HG03159 (cell line): Measurements from ENCODE around the gene AKR1A1.
"Not testable (repeated sequence)": the region's sequence is repeated elsewhere in the genome, so short reads cannot be mapped to it uniquely, and the experiment has no call there.

Source experiments
- ATAC-seq: cut with Tn5 transposase; IDR thresholded peaks from one replicate; pipeline ENCODE4 v1.9.1; 2021; ENCODE audit warnings: mild to moderate bottlenecking, moderate library complexity; ENCODE audit not compliant: unreplicated experiment

Gene AKR1A1

DNA sequence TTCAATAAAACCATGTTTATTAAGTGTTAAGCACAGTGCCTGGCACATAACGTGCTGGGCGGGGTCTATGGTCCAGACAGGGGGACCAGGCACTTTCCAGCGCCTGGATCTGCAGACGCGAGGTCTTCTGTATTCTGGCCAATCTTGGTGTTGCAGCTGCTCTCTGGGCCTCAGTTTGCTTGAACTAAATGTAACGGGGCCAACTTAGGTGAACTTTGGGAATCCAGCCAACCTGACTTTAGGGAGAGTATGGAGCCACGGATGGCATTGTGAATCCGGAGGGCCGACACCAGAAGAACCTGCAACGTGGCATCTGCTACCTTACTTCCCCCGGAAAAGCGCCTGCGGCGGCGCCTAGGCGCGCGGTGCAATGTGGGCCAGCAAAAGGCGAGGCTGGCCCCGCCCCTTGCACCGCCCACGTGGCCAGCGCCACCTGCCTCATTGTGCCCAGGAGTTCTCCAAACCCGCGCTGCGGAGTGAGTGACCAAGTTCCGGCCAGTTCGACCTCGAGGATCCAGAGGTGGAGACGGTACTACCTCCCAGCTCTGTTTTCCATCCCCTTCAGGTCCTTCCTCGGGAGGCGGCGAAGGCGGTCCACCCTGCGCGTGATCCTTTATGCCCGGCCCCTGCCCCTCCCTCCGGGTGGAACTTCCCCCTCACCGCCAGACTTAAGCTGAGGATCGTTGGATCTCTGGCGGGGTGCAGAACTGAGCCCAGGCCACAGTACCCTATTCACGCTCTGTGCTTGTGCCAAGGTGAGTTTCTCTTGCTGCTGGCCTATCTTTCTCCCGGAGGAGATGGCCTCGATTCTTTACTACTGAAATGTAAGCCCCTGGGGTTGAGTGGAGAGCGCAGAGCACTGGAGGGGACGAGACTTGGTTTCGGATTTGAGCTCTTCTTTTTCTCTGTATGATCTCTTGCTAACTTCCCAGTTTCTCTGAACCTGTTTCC is at the start of gene AKR1A1:
Gene AKR1A1 (plus strand): TSS at position 426 of the 951 bp plus-strand sequence. CDS start 10,969 bp downstream, outside the sequence.
- peak; percentile 82 for ATAC-seq

- ATAC-seq, result no peak
These were observed 49.1 kb upstream of the AKR1A1 start for GRCh38 chr1:45501505-45501859.

GRCh38 chr1:45503462-45504360 is 46.9 kb upstream of the AKR1A1 start:
- ATAC-seq, result no peak

DNA sequence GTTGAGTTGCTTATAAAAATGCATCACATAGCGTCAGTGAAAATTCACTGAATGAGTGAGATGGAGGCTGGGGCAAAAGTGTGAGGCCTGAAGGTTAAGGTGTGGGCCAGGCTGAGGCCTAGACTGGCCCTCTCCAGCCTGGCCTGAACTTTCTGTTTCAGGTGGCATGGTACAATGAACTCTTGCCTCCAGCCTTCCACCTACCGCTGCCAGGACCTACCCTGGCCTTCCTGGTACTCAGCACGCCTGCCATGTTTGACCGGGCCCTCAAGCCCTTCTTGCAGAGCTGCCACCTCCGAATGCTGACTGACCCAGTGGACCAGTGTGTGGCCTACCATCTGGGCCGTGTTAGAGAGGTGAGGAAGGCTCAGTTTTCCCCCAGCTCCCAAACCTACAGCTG is 43.4 kb upstream of the AKR1A1 start:
- ATAC-seq, result no peak

GRCh38 chr1:45507893-45508292 is 42.7 kb upstream of the AKR1A1 start:
- no peak for ATAC-seq

DNA sequence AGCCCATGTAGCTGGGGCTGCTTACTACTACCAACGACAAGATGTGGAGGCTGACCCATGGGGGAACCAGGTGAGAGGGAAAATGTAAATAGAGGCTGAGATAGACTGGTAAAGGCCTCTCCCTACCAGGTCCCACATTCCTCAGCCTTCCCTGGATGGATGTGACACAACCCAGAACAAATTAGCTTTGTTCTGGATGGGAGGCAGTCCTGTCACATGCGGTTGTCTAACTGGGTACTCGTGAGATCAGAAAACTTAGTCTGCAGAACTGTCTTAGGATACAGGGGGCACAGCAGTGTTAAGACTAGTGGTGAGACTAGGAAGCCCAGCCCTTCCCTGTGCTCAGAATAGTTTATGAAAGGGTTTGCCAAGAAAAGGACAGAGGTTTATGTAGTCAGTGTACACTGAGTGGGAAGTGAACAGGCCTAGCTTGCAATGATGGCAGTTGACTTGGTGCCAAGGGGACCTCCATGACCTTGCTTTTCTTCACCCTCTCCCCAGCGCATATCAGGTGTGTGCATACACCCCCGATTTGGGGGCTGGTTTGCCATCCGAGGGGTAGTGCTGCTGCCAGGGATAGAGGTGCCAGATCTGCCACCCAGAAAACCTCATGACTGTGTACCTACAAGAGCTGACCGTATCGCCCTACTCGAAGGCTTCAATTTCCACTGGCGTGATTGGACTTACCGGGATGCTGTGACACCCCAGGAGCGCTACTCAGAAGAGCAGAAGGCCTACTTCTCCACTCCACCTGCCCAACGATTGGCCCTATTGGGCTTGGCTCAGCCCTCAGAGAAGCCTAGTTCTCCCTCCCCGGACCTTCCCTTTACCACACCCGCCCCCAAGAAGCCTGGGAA is 42.1 kb upstream of the AKR1A1 start:
- ATAC-seq, result no peak

GRCh38 chr1:45510036-45510971 is 40.3 kb upstream of the AKR1A1 start:
- no peak for ATAC-seq

GRCh38 chr1:45510972-45511527 is 39.6 kb upstream of the AKR1A1 start:
- no peak for ATAC-seq

GRCh38 chr1:45512641-45513054 is 38.0 kb upstream of the AKR1A1 start:
- no peak for ATAC-seq

GRCh38 chr1:45513532-45514260 is 36.9 kb upstream of the AKR1A1 start:
- not testable (repeated sequence) for ATAC-seq

DNA sequence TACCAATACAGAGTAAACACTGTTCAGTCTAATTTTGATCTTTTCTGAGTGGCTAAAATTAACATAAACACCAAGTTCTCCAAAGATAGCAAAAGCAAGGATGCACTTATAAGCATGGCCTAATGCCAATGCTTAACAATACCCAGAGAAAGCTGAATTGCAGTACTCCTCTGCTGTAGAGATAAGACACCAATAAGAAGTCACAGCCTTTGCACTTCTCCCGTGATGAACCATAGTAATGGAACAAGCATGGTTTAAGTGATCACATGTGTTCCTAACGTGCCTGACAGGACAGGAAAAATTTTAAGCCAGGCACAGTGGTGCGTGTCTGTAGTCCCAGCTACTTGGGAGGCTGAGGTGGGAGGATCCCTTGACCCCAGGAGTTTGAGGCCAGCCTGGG is 34.6 kb upstream of the AKR1A1 start:
- ATAC-seq, result no peak

- ATAC-seq, result no peak
These were observed 34.2 kb upstream of the AKR1A1 start for GRCh38 chr1:45516465-45516864.

- not testable (repeated sequence) for ATAC-seq
These were observed 32.3 kb upstream of the AKR1A1 start for GRCh38 chr1:45518366-45518765.

- ATAC-seq, result no peak
These were observed 31.7 kb upstream of the AKR1A1 start for GRCh38 chr1:45518910-45519309.

GRCh38 chr1:45519774-45520173 is 30.9 kb upstream of the AKR1A1 start:
- not testable (repeated sequence) for ATAC-seq

DNA sequence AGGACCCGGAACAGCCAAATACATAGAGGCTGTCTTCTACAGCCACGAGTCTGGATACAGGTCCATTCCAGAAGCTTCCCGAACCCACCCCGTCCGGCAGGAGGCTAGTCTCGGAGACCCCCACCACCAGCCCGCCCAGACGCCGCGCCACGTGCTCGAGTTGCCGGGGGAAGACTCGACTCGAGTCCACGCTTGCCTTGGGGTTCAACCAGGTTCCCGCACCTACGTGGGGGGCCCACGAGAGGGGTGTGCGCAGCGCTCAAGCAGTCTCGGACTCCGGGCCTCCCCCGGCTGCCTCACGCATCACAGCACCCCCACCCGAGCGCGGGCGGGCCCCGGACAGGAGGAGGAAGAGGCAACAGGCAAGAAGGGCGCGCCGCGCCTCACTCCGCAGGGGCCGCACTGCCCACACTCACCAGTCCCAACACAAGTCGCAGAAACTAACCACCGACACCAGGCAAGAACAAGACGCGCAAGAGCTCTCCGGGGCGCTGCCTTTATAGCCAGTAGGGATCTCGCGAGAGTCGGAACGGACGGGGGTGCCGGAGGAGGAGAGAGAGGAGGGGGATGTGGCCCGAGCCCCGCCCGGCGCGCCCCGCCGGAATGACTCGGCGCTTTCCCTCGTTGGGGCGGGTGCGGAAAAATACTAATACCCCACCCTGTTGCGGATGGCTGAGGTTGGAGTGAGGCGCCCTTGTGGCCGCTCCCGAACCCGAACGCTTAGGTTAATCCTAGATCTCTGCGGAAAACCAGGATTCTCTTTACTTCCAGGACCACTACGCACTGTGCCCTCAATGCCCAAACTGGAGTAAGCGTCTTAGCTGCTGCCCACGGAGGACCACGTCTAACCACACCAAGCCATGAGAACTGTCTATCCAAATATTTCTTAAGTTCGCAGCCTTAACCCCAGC is 29.0 kb upstream of the AKR1A1 start, which contains the start of gene PRDX1:
Gene PRDX1 (minus strand): TSS at position 472 of the 911 bp plus-strand sequence. CDS start 2,841 bp downstream, outside the sequence.
- peak; percentile 85 for ATAC-seq

- ATAC-seq, result no peak
These were observed 28.1 kb upstream of the AKR1A1 start for GRCh38 chr1:45522324-45523104.
